Urinary bladder (tissue), 4 donors: ENCODE measurements around the gene GLT8D2. TPM values are rescaled to one million over a fixed set of nuclear protein-coding genes. Genes with fewer than 3 reads are reported as not detected.

Source experiments
- DNase-seq: peaks from one replicate; pipeline ENCODE4 v3.0.0-alpha.2; 2015; ENCODE audit errors: extremely low spot score
- H3K27ac ChIP-seq: one replicate; pipeline ENCODE4 v1.5.1; 2013; ENCODE audit warnings: low read depth, mild to moderate bottlenecking, moderate library complexity
- H3K36me3 ChIP-seq: one replicate; pipeline ENCODE4 v1.6.1; 2013; ENCODE audit warnings: mild to moderate bottlenecking, moderate library complexity; ENCODE audit not compliant: insufficient read depth
- H3K4me1 ChIP-seq: one replicate; pipeline ENCODE4 v1.6.1; 2013; ENCODE audit warnings: mild to moderate bottlenecking, moderate library complexity; ENCODE audit not compliant: insufficient read depth
- H3K4me3 ChIP-seq: one replicate; pipeline ENCODE4 v1.5.1; 2013; ENCODE audit warnings: low read depth, low read length
- WGBS: extraction: QIAGEN DNeasy Blood & Tissue Kit; methylation state at CpG from one replicate; pipeline ENCODE4 v1.1.7; 2013; 5-methylcytosine and 5-hydroxymethylcytosine counted together
- polyA plus RNA-seq: library from polyadenylated mRNA; stranded (reverse); fragments of 200-250 nt; gene quantifications from one replicate; pipeline ENCODE4 v1.2.3, GENCODE V29; 2013
- total RNA-seq: library from RNA; depleted of rRNA; stranded (reverse); fragments of >200 nt; gene quantifications from one replicate; pipeline ENCODE4 v1.2.3, GENCODE V29; 2014
- donor health status: healthy with polysubstance abuse.
- donor health status: healthy.

GLT8D2 gene
- total RNA-seq (101 TPM), polyA plus RNA-seq (37.2 TPM)

- Histone ChIP-seq H3K4me3 (peak within 1 kb of the TSS; percentile 43), H3K4me1 (no peaks in the 10 kb centered on the region), H3K27ac (peak within 1 kb of the TSS; percentile 62), H3K36me3 (no peaks in the 10 kb centered on the region)
- WGBS = under 1% methylated on average over 24 of the region's 24 CpGs
- peak; percentile 64 for DNase-seq
These were observed at the start of gene GLT8D2 for GRCh38 chr12:104049903-104050356. TSS of gene GLT8D2 (minus strand) at chr12:104050187. CDS start at chr12:104019648, 30,539 bp downstream.

- Histone ChIP-seq H3K4me1 (no peaks in the 10 kb centered on the region), H3K4me3 (no peak overlapping the region), H3K27ac (no peak overlapping the region), H3K36me3 (peaks cover 7% of the 10 kb centered on the region)
- DNase-seq = no peak
- WGBS = 95% methylated on average over 2 of the region's 2 CpGs
These were observed 48.0 kb upstream of the GLT8D2 start for GRCh38 chr12:104097954-104098353.

DNA sequence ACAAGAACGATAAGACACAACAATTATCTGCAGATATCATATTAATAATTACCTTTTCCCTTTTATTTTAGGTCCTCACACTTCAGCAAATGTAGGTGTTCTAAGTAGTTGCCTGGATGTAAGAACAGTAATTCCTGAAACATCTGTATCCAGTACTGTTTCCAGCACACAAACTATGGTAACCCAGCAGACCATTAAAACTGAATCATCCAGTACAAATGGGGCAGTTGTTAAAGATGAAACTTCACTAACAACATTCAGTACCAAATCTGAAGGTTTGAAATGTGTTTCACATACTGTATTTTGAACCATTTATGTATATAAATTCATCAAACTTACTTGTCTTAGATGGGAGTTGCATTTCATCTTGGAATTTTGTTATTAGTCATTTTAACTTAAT lies 45.3 kb upstream of the GLT8D2 start:
- 94% methylated on average over 1 of the region's 1 CpG for WGBS
- peaks cover 5% of the 10 kb centered on the region for H3K36me3 ChIP-seq

DNA sequence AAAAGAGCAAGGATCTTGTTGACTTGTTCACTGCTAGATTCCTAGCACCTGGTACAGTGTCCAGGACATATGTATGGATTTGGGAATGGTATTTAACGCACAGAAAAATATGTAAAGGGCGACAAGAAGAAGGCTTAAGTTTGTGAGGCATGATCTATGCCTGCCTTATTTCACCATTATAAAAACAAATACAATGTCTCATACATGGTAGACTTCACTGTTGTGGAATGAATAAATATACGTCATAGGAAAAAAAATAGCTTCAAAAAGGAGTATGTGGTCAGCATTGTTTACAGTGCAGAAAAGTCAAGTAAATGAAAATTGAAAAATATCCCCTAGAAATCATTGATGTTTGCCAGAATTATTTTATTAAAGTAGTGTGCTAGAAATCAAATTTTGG lies 44.3 kb upstream of the GLT8D2 start:
- Histone ChIP-seq H3K36me3 (peaks cover 5% of the 10 kb centered on the region), H3K27ac (no peak overlapping the region), H3K4me1 (no peaks in the 10 kb centered on the region), H3K4me3 (no peak overlapping the region)
- DNase-seq = no peak
- 91% methylated on average over 3 of the region's 3 CpGs for WGBS

More for the DNA sequence above, 45.3 kb upstream of the GLT8D2 start:
- H3K4me1 ChIP-seq = no peaks in the 10 kb centered on the region
- H3K4me3 ChIP-seq = no peak overlapping the region
- DNase-seq = no peak
- H3K27ac ChIP-seq = no peak overlapping the region

- Histone ChIP-seq H3K4me3 (no peak overlapping the region), H3K36me3 (peaks cover 2% of the 10 kb centered on the region), H3K27ac (no peak overlapping the region), H3K4me1 (no peaks in the 10 kb centered on the region)
- no peak for DNase-seq
- WGBS = 86% methylated on average over 4 of the region's 4 CpGs
These were observed 41.1 kb upstream of the GLT8D2 start for GRCh38 chr12:104091136-104091535.

GRCh38 chr12:104090685-104091084 lies 40.7 kb upstream of the GLT8D2 start:
- WGBS = 100% methylated on average over 1 of the region's 1 CpG
- Histone ChIP-seq H3K4me3 (no peak overlapping the region), H3K36me3 (peaks cover 2% of the 10 kb centered on the region), H3K4me1 (no peaks in the 10 kb centered on the region), H3K27ac (no peak overlapping the region)
- DNase-seq = no peak

DNA sequence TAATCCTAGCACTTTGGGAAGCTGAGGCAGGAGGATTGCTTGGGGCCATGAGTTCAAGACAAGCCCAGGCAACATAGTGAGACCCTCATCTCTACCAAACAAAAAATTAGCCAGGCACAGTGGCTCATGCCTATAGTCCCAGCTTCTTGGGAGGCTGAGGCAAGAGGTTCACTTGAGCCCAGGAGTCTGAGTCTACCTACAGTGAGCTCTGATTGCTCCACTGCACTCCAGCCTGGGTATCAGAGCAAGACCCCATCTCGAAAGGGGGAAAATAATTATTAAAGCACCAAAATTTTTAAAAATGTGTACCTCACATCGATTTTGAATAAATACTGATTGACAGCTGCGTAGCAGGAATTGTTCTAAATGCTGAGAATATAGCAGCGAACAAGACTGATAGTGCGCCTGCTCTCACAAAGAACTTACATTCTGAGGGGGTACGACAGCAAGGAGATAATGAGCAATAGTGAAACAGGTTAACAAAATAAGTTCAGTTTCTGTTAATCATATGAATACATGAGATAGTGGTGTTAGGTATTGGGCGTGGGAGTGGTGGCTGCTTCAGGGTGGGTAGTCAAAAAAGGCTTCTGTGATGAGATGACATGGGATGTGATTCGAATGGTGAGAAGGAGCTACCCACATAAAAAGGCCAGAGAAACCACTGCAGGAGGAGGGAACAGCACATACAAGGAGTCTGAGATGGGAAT lies 33.9 kb upstream of the GLT8D2 start:
- no peaks in the 10 kb centered on the region for H3K36me3 ChIP-seq
- H3K4me1 ChIP-seq = no peaks in the 10 kb centered on the region
- 94% methylated on average over 8 of the region's 8 CpGs for WGBS
- H3K4me3 ChIP-seq = no peak overlapping the region
- no peak for DNase-seq
- H3K27ac ChIP-seq = no peak overlapping the region

DNA sequence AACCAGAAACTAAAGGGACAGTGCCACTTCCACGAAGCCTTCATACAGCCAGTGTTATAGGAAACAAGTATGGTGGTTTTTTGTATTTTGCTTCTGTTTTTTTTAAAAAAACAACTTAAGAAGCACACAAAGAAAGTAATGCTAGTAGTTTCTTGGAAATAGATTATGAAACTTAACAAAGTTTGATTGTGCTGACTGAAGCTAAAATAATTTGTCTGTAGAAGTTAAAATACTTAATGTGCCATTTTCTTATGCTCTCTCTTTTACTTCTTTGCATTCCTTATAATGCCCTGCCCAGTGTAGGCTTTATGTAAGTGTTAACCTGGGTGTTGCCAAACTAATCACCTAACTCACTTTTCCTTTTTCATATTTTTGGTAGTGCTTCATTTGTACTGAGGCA lies 30.8 kb upstream of the GLT8D2 start:
- Histone ChIP-seq H3K27ac (no peak overlapping the region), H3K36me3 (no peaks in the 10 kb centered on the region), H3K4me1 (no peaks in the 10 kb centered on the region), H3K4me3 (no peak overlapping the region)
- DNase-seq = no peak
- 87% methylated on average over 1 of the region's 1 CpG for WGBS

GRCh38 chr12:104079024-104079423 lies 29.0 kb upstream of the GLT8D2 start:
- Histone ChIP-seq H3K27ac (no peak overlapping the region), H3K4me3 (no peak overlapping the region), H3K4me1 (no peaks in the 10 kb centered on the region), H3K36me3 (peaks cover 1% of the 10 kb centered on the region)
- DNase-seq = no peak
- WGBS = 68% methylated on average over 1 of the region's 1 CpG

- WGBS = 92% methylated on average over 1 of the region's 1 CpG
- Histone ChIP-seq H3K4me3 (no peak overlapping the region), H3K27ac (no peak overlapping the region), H3K4me1 (no peaks in the 10 kb centered on the region), H3K36me3 (peaks cover 1% of the 10 kb centered on the region)
- DNase-seq = no peak
These were observed 23.7 kb upstream of the GLT8D2 start for GRCh38 chr12:104073699-104074098.

DNA sequence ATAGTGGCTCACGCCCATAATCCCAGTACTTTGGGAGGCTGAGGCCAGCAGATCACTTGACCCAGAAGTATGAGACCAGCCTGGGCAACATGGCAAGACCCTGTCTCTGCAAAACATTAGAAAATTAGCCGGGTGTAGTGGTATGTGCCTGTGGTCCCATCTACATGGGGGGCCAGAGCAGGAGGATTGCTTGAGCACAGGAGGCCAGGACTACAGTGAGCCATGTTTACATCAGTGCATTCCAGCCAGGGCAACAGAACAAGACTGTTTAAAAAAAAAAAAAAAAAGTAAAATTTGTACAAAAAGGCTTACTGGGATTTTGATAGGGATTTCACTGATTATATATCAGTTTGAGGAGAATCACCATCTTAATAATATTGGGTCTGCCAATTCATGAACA lies 22.1 kb upstream of the GLT8D2 start:
- WGBS = 88% methylated on average over 2 of the region's 2 CpGs
- peaks cover 1% of the 10 kb centered on the region for H3K36me3 ChIP-seq
- H3K4me1 ChIP-seq = no peaks in the 10 kb centered on the region
- DNase-seq = no peak
- H3K27ac ChIP-seq = no peak overlapping the region
- H3K4me3 ChIP-seq = no peak overlapping the region

DNA sequence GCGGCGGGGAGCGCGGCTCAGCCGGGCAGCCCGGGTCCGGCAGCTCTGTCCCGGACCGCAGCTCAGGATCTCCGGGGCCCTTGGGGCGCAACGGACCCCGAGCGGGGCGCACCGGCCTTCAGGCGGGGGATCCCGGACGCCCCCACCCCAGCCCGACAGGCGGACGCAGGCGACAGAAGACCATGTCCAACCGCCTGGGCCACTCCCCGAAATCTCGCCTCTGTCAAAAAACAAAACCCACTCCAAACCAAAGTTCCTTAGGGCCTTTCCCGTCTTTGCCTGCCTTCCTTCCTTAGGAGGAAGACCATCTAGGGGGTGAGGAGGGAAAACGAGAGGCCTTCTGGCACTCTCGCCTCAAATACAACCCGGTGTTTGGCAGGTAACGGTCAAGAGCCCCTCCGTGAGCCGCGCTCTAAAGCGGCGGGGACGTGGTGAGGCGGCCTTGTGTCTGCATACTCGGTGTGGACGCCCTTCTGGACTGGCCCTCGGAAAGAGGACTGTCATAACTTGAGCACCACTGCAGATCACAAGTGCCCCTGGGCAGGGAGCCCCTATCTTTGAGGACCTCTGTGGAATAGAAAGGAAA lies 14.9 kb upstream of the GLT8D2 start:
- H3K4me1 ChIP-seq = no peaks in the 10 kb centered on the region
- H3K36me3 ChIP-seq = peaks cover 2% of the 10 kb centered on the region
- WGBS = under 1% methylated on average over 41 of the region's 41 CpGs
- peak overlapping the region; percentile 82 for H3K27ac ChIP-seq
- peak overlapping the region; percentile 92 for H3K4me3 ChIP-seq
- DNase-seq = no peak

DNA sequence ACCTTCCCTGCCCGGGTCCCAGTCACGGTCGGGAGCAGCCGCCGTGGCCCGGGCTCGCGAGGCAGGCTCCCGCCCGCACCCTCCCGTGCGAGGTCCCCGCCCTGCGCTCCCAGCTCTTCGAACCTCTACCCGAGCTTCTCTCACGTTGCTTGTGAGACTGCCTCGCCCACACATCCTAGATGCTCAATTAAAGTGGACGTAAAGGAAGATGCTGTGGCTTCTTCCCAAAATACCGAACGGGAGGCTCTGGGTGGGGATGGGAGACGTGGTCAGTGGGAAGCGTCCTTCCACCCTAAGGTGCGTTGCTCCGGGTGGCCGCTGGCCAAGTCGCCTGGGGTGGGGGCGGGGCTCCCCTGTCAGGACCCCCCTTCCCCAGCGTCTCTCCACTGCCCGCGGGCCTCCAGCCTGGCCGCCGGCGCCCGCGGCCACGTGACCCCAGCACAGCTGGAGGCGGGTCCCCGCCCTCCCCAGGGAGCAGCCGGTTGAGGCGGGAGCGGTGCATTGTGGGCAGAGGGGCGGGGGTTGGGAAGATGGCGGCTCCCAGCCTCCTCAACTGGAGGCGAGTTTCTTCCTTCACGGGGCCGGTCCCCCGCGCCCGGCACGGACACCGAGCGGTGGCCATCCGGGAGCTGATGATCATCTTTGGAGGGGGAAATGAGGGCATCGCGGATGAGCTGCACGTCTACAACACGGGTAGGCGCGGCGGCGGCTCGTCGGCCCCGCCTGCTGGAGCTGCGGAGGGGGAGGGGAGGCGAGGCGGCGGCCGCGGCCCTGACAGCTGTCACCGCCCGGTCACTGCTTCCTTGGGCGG lies 14.2 kb upstream of the GLT8D2 start, which contains the start of gene HCFC2:
TSS of gene HCFC2 (plus strand) at position 501 of the 811 bp plus-strand sequence. CDS start at position 531, 30 bp downstream.
- DNase-seq = peak; percentile 63
- peak within 1 kb of the TSS; percentile 82 for H3K27ac ChIP-seq
- H3K36me3 ChIP-seq = peaks cover 2% of the 10 kb centered on the region
- no peaks in the 10 kb centered on the region for H3K4me1 ChIP-seq
- H3K4me3 ChIP-seq = peak within 1 kb of the TSS; percentile 92
- WGBS = under 1% methylated on average over 74 of the region's 74 CpGs

DNA sequence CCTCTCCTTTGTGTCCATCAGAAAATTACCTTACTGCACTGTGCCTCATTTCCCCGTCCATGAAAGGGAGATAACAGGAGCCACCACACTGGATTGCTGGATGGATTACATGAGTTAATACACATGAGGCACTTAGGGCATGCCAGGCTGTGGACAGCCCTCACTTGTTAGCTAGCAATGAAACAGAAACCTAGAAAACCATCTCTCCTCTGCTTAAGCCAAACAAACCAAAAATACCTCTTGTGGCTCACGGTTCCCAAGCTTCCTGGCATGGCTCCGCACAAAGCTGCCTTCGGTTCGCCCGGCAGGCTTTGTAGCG lies 13.7 kb upstream of the GLT8D2 start:
- no peaks in the 10 kb centered on the region for H3K4me1 ChIP-seq
- H3K27ac ChIP-seq = peak overlapping the region; percentile 82
- H3K4me3 ChIP-seq = peak overlapping the region; percentile 92
- no peak for DNase-seq
- 1% methylated on average over 7 of the region's 7 CpGs for WGBS
- H3K36me3 ChIP-seq = peaks cover 2% of the 10 kb centered on the region
